Measurements from ENCODE around the gene CD160.

The CD160 gene

DNA sequence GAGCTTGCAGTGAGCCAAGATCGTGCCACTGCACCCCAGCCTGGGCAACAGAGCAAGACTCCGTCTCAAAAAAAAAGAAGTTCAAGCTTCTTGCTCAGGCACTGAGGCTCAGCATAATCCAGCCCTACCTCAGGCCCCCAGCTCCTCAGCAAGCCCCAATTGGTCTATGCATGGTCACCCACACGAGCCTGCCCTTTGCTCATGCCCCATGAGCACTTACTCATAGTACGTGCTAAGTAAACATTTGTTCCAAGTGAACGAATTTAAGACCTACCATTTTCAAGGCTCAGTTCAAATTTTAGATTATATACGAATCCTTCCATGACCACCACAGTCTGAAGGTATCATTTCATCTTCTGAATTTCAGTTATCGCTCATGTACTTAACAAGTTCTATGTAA, 16.5 kb upstream of the CD160 start:
- no peaks in the 10 kb centered on the region for H3K36me3 ChIP-seq (ENCODE audit: insufficient read depth)
- TF ChIP-seq, protein P1, sequence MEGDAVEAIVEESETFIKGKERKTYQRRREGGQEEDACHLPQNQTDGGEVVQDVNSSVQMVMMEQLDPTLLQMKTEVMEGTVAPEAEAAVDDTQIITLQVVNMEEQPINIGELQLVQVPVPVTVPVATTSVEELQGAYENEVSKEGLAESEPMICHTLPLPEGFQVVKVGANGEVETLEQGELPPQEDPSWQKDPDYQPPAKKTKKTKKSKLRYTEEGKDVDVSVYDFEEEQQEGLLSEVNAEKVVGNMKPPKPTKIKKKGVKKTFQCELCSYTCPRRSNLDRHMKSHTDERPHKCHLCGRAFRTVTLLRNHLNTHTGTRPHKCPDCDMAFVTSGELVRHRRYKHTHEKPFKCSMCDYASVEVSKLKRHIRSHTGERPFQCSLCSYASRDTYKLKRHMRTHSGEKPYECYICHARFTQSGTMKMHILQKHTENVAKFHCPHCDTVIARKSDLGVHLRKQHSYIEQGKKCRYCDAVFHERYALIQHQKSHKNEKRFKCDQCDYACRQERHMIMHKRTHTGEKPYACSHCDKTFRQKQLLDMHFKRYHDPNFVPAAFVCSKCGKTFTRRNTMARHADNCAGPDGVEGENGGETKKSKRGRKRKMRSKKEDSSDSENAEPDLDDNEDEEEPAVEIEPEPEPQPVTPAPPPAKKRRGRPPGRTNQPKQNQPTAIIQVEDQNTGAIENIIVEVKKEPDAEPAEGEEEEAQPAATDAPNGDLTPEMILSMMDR (conservative IDR thresholded peaks at IDR 0.05; ENCODE audit: low read depth, low read length): no peak
- no peaks in the 10 kb centered on the region for H3K79me2 ChIP-seq (ENCODE audit: insufficient read depth, low read depth)
- no peak overlapping the region for H2AFZ ChIP-seq (ENCODE audit: low read depth)
- H3K9ac ChIP-seq: no peak overlapping the region
- no peaks in the 10 kb centered on the region for H3K4me1 ChIP-seq (ENCODE audit: low read depth, poor library complexity, severe bottlenecking)
- H4K20me1 ChIP-seq (ENCODE audit: insufficient read depth): no peaks in the 10 kb centered on the region
- H3K4me3 ChIP-seq (IDR thresholded peaks at IDR 0.05; ENCODE audit: insufficient read depth, low read depth, low read length): no peak overlapping the region
- H3K4me2 ChIP-seq: no peak overlapping the region
- H3K27me3 ChIP-seq (ENCODE audit: insufficient read depth, low read depth): no peaks in the 10 kb centered on the region
- H3K27ac ChIP-seq: no peak overlapping the region

DNA sequence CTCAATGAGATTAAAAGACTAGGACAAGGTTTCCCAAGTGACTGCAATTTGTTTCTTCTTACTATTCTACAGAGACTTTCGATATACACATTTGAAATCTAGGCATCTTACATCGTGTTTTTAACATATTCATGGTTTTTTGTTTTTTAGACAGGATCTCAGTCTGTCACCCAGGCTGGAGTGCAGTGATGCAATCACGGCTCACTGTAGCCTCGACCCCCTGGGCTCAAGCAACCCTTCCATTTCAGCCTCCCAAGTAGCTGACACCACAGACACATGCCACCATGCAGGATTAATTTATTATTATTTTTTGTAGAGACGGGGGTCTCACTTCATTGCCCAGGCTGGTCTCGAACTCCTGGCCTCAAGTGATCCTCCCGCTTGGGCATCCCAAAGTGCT, 13.7 kb upstream of the CD160 start:
- H3K4me1 ChIP-seq (ENCODE audit: low read depth, poor library complexity, severe bottlenecking): peaks cover 7% of the 10 kb centered on the region
- no peak overlapping the region for H2AFZ ChIP-seq (ENCODE audit: low read depth)
- no peak overlapping the region for H3K4me2 ChIP-seq
- H3K36me3 ChIP-seq (ENCODE audit: insufficient read depth): no peaks in the 10 kb centered on the region
- TF ChIP-seq, protein P1 (conservative IDR thresholded peaks at IDR 0.05; ENCODE audit: low read depth, low read length): no peak
- no peaks in the 10 kb centered on the region for H4K20me1 ChIP-seq (ENCODE audit: insufficient read depth)
- no peaks in the 10 kb centered on the region for H3K27me3 ChIP-seq (ENCODE audit: insufficient read depth, low read depth)
- no peak overlapping the region for H3K9ac ChIP-seq
- no peak overlapping the region for H3K27ac ChIP-seq
- H3K4me3 ChIP-seq (IDR thresholded peaks at IDR 0.05; ENCODE audit: insufficient read depth, low read depth, low read length): no peak overlapping the region
- H3K79me2 ChIP-seq (ENCODE audit: insufficient read depth, low read depth): no peaks in the 10 kb centered on the region

DNA sequence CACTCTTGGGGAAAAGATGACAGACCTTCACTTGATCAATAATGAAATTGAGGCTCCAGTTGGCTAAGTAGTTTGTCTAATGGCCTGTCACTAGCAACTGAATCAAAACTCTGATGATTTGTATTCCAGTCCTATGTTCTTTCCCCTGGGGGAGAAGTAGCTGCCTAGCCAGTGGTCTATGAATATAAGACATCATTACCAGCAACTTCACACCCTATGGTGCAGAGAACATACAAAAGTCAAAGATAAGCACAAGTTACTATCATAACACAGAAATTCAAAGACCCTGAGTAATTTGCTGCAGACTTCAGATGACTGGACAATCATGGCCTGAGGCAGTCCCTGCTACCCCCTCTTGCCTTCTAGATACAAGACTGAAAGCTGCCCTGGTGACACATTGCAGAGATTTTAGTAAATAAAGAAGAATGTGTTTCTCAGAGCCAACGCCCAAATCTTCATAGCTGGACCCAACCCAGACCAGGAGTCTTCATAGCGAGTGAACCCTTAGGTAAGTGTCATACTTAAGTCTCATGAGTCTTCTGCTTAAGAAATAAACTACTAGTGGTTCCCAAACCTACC, 13.1 kb upstream of the CD160 start:
- H3K4me1 ChIP-seq (ENCODE audit: low read depth, poor library complexity, severe bottlenecking): peaks cover 7% of the 10 kb centered on the region
- no peaks in the 10 kb centered on the region for H3K36me3 ChIP-seq (ENCODE audit: insufficient read depth)
- H2AFZ ChIP-seq (ENCODE audit: low read depth): no peak overlapping the region
- H3K27ac ChIP-seq: no peak overlapping the region
- H3K27me3 ChIP-seq (ENCODE audit: insufficient read depth, low read depth): no peaks in the 10 kb centered on the region
- no peaks in the 10 kb centered on the region for H3K79me2 ChIP-seq (ENCODE audit: insufficient read depth, low read depth)
- H3K9ac ChIP-seq: no peak overlapping the region
- TF ChIP-seq, protein P1 (conservative IDR thresholded peaks at IDR 0.05; ENCODE audit: low read depth, low read length): no peak
- H4K20me1 ChIP-seq (ENCODE audit: insufficient read depth): no peaks in the 10 kb centered on the region
- H3K4me3 ChIP-seq (IDR thresholded peaks at IDR 0.05; ENCODE audit: insufficient read depth, low read depth, low read length): no peak overlapping the region
- H3K4me2 ChIP-seq: no peak overlapping the region

DNA sequence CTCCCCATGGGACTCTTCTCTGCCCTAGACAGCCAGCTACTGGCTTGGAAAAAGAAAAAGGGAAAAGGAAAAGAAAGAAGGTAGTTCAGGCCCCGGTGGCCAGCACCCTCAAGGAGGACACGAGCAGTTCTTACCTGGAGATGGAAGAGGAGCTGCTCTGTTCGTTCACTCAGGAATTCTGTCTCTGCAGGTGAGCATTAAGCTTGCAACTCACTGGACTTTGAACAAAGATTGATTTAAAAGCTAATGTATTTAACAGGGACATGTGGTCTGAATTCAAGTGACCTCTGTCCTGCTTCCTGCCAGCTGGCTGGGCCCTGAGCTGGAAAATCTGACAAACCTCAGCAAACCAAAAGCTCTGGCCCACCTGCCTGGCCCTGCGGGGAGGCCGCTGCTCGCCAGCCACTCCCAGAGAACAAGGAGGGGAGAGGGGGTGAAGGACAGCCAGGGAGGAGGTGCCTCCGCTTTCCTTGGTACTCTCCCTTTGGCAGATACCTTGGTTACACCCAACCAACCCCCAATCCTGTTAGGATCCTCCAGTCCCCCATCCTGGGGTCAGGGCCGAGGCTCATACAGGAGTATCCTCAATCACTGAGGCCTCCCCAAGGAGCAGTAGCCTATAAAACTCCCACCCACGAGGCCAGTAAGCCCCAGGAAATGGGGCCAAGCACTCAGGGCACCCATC, 12.0 kb upstream of the CD160 start, which contains the start of gene PDZK1:
TSS of gene PDZK1 (minus strand) at position 186 of the 685 bp plus-strand sequence. CDS start 19,347 bp downstream, outside the sequence.
- H2AFZ ChIP-seq (ENCODE audit: low read depth): no peak within 1 kb of the TSS
- H3K4me2 ChIP-seq: peak within 1 kb of the TSS; percentile 1; the same call in 1 of the 2 replicates

More for the DNA sequence above, 12.0 kb upstream of the CD160 start, which contains the start of gene PDZK1:
- no peak within 1 kb of the TSS for H3K9ac ChIP-seq
- H3K4me1 ChIP-seq (ENCODE audit: low read depth, poor library complexity, severe bottlenecking): peaks cover 7% of the 10 kb centered on the region
- no peak within 1 kb of the TSS for H3K4me3 ChIP-seq (IDR thresholded peaks at IDR 0.05; ENCODE audit: insufficient read depth, low read depth, low read length)
- no peak within 1 kb of the TSS for H3K27ac ChIP-seq
- TF ChIP-seq, protein P1 (conservative IDR thresholded peaks at IDR 0.05; ENCODE audit: low read depth, low read length): no peak
- no peaks in the 10 kb centered on the region for H3K79me2 ChIP-seq (ENCODE audit: insufficient read depth, low read depth)
- no peaks in the 10 kb centered on the region for H4K20me1 ChIP-seq (ENCODE audit: insufficient read depth)
- H3K27me3 ChIP-seq (ENCODE audit: insufficient read depth, low read depth): no peaks in the 10 kb centered on the region
- no peaks in the 10 kb centered on the region for H3K36me3 ChIP-seq (ENCODE audit: insufficient read depth)

Data from KMS-11 (cell line).